ENCODE results near the gene GLI3. TPM values are rescaled to one million over a fixed set of nuclear protein-coding genes. Genes with fewer than 3 reads are reported as not detected.

Gene GLI3
- total RNA-seq, 1 experiment from 2014 or later, result 45.0 TPM

- Histone ChIP-seq H3K4ac (ENCODE audit: low read depth, low read length) (no peak overlapping the region), H3K79me2 (ENCODE audit: insufficient read depth, low read length) (no peaks in the 10 kb centered on the region), H3K56ac (ENCODE audit: insufficient read length, low read depth, low read length) (no peak overlapping the region), H2BK12ac (ENCODE audit: insufficient read length, low read depth, low read length) (no peak overlapping the region), H4K5ac (ENCODE audit: insufficient read length, low read depth, low read length) (no peak overlapping the region), H4K8ac (replicated peaks; ENCODE audit: insufficient read length, low read depth, low read length) (no peak overlapping the region), H3K14ac (ENCODE audit: insufficient read depth, low read length) (no peak overlapping the region), H2BK15ac (ENCODE audit: low read depth, low read length) (no peak overlapping the region), H3K23ac (ENCODE audit: insufficient read length, low read depth, low read length) (no peak overlapping the region), H2AFZ (ENCODE audit: low read length) (no peak overlapping the region), H3K27me3 (ENCODE audit: insufficient read depth, low read length) (no peaks in the 10 kb centered on the region), H4K20me1 (ENCODE audit: control insufficient read depth, insufficient read depth, insufficient read length) (no peaks in the 10 kb centered on the region), H3K79me1 (ENCODE audit: insufficient read depth, low read depth, low read length, poor library complexity, severe bottlenecking) (no peaks in the 10 kb centered on the region), H2BK120ac (ENCODE audit: low read depth, low read length, poor library complexity, severe bottlenecking) (no peak overlapping the region), H3K27ac (ENCODE audit: insufficient read length, low read depth, low read length) (no peak overlapping the region), H3K18ac (ENCODE audit: insufficient read length, low read depth, low read length) (no peak overlapping the region), H2AK5ac (ENCODE audit: insufficient read length, low read length) (no peak overlapping the region), H4K91ac (ENCODE audit: insufficient read length, low read depth, low read length) (no peak overlapping the region), H2BK5ac (ENCODE audit: insufficient read length, low read length) (no peak overlapping the region), H3T11ph (ENCODE audit: low read length) (no peak overlapping the region), H3K23me2 (ENCODE audit: insufficient read length, low read depth, low read length, poor library complexity, severe bottlenecking) (no peaks in the 10 kb centered on the region), H3K4me2 (ENCODE audit: insufficient read depth, insufficient read length, low read length) (no peak overlapping the region), H3K4me1 (ENCODE audit: insufficient read depth, low read length) (no peaks in the 10 kb centered on the region), H2BK20ac (ENCODE audit: low read depth, low read length, poor library complexity, severe bottlenecking) (no peak overlapping the region), H3K9me3 (ENCODE audit: control insufficient read depth, low read depth, low read length) (no peaks in the 10 kb centered on the region), H3K9ac (ENCODE audit: extremely low read depth, insufficient read length, low read length) (no peak overlapping the region)
- peak overlapping the region in 1 of 3 experiments; percentile 87; a peak in 1 of 7 replicates for H3K27ac Mint-ChIP-seq
- DNase-seq, result no peak
- no peak for TF ChIP-seq CTCF (conservative IDR thresholded peaks at IDR 0.05)
- H3K36me3 Mint-ChIP-seq (ENCODE audit: insufficient read depth in 1 of 3, low read depth in 3 of 3), result peaks cover 17 to 25% (median 23%) of the 10 kb centered on the region in 3 experiments
- H3K27me3 Mint-ChIP-seq (ENCODE audit: low read depth), result no peaks in the 10 kb centered on the region
- H3K4me3 Mint-ChIP-seq, result no peak overlapping the region
- H3K4me1 Mint-ChIP-seq, result peaks cover 15 to 21% of the 10 kb centered on the region in 2 experiments
- H3K9me3 Mint-ChIP-seq, result peaks cover 3 to 8% of the 10 kb centered on the region in 2 experiments
Observed at GRCh38 chr7:42010751-42011150, 226.3 kb downstream of the GLI3 start.
